ENCODE results near the gene ABO. TPM values are rescaled to one million over a fixed set of nuclear protein-coding genes. Genes with fewer than 3 reads are reported as not detected.

The ABO gene
- total and polyA plus RNA-seq, 9 of the 15 experiments (the other 6 are each of a cell fraction or from before 2014, with no cell fraction given): 5.0 to 21.9 (median 11.9) TPM

GRCh38 chr9:133238851-133239532, 36.0 kb downstream of the ABO start (continued):
- TF ChIP-seq BRF2 (IDR thresholded peaks at IDR 0.05; ENCODE audit: borderline replicate concordance, insufficient read depth, insufficient read length): no peak
- peak; percentile 55 for TF ChIP-seq KLF16 (IDR thresholded peaks at IDR 0.05)
- TF ChIP-seq KLF10 (CRISPR knock-in tag; IDR thresholded peaks at IDR 0.05): no peak
- TF ChIP-seq ZNF586 (CRISPR knock-in tag; conservative IDR thresholded peaks at IDR 0.05): no peak
- TF ChIP-seq ZSCAN32 (CRISPR knock-in tag; IDR thresholded peaks at IDR 0.05): no peak
- no peak for TF ChIP-seq E2F6 (IDR thresholded peaks at IDR 0.05; ENCODE audit: borderline replicate concordance in 1 of 2, extremely low read depth in 1 of 2, insufficient read depth in 1 of 2, insufficient read length in 1 of 2, low read depth in 1 of 2, low read length in 1 of 2, poor library complexity in 1 of 2, severe bottlenecking in 1 of 2)
- peak in 1 of 3 experiments; percentile 47; a peak in 1 of 6 replicates for TF ChIP-seq ZBTB11 (CRISPR knock-in tag; IDR thresholded peaks at IDR 0.05)
- TF ChIP-seq MCM3 (IDR thresholded peaks at IDR 0.05): no peak
- TF ChIP-seq MEIS2 (IDR thresholded peaks at IDR 0.05; ENCODE audit: partially characterized antibody): no peak
- TF ChIP-seq ZMIZ1 (IDR thresholded peaks at IDR 0.05; ENCODE audit: low read depth in 2 of 2, low read length in 2 of 2): no peak
- peak; percentile 99 for TF ChIP-seq CC2D1A (IDR thresholded peaks at IDR 0.05)
- no peak for TF ChIP-seq ZNF507 (tag; conservative IDR thresholded peaks at IDR 0.05)
- TF ChIP-seq ZZZ3 (IDR thresholded peaks at IDR 0.05): no peak
- TF ChIP-seq JUND (IDR thresholded peaks at IDR 0.05; ENCODE audit: borderline replicate concordance, low read depth, low read length): no peak
- no peak; the same call in 2 of the 3 replicates for TF ChIP-seq JUND (tag; IDR thresholded peaks at IDR 0.05; ENCODE audit: borderline replicate concordance, low read depth, low read length)
- TF ChIP-seq TFAM (CRISPR knock-in tag; conservative IDR thresholded peaks at IDR 0.05): no peak
- TF ChIP-seq PRMT5 (CRISPR knock-in tag; IDR thresholded peaks at IDR 0.05): no peak

Measured in K562 (cell line).